Stromal cell of bone marrow (primary cell): ENCODE measurements around the gene ING2.
"Not testable (repeated sequence)": the region's sequence is repeated elsewhere in the genome, so short reads cannot be mapped to it uniquely, and the experiment has no call there.

Experiments used
- DNase-seq: peaks from one replicate; pipeline ENCODE4 v3.0.0-alpha.2; 2012; ENCODE audit warnings: low read depth

The ING2 gene

DNA sequence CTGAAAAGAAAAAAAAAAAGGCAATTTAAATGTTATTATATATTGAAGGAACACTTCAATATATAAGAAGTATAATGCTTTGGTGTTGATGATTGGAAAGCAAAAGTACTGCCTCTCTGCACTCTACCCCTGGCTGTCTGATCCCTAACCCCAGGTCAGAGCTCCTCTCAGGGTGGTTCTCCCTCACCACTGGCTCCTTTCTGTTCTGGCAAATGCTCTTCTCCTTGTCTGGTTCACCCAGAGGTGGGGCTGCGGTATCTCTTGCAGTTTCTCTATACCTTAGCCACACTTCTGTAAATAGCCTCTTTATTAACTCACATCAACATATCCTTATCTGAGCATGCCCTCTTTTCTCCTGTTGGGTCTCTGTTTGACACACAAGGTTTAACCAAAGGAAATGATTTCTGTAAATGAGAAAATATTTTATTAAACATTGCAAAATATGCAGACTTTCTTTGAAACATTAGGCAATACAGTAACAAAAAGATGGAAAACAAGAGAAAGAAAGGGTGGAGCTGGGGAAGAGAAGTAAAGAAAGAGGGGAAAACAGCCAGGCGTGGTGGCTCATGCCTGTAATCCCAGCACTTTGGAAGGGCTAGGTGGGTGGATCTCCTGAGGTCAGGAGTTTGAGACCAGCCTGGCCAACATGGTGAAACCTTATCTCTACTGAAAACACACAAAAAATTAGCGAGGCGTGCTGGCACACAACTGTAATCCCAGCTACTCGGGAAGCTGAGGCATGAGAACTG, 45.7 kb downstream of the ING2 start:
- no peak for DNase-seq

DNA sequence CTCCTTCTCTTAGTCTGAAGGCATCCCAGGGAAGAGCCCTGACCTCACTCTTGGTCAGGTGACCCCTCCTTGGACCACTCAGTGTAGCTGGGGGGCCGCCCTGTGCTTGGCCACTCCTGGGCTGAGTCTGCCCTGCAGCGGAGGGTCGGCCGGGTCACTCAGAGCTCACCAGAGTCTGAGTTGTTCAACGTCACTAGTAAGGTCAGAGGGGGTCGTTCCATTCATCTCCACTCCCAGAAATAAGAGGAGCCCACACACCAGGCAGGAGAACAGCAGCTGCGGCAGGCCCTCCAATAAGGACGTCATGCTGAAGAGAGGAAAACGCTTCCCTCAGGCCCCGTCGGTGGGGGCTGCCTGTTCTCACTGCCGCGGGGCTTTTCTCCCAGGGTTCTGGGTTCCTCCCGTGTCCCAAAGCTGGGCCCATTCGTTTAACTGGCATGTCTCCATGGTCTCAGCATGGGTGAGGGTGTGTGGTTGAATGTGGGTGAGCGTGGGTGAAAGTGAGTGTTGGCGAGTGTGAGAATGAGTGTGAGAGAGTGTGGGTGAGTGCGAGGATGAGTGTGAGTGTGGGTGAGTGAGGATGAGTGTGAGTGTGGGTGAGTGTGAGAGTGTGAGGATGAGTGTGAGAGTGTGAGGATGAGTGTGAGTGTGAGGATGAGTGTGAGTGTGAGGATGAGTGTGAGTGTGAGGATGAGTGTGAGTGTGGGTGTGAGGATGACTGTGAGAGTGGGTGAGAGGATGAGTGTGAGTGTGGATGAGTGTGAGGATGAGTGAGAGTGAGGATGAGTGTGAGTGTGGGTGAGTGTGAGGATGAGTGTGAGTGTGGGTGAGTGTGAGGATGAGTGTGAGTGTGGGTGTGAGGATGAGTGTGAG, 47.7 kb downstream of the ING2 start:
- DNase-seq = no peak

DNA sequence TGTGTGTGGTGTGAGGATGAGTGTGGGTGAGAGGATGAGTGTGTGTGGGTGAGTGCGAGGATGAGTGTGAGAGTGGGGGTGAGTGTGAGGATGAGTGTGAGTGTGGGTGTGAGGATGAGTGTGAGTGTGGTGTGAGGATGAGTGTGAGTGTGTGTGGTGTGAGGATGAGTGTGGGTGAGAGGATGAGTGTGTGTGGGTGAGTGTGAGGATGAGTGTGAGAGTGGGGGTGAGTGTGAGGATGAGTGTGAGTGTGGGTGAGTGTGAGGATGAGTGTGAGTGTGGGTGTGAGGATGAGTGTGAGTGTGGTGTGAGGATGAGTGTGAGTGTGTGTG, 48.3 kb downstream of the ING2 start:
- DNase-seq = not testable (repeated sequence)

DNA sequence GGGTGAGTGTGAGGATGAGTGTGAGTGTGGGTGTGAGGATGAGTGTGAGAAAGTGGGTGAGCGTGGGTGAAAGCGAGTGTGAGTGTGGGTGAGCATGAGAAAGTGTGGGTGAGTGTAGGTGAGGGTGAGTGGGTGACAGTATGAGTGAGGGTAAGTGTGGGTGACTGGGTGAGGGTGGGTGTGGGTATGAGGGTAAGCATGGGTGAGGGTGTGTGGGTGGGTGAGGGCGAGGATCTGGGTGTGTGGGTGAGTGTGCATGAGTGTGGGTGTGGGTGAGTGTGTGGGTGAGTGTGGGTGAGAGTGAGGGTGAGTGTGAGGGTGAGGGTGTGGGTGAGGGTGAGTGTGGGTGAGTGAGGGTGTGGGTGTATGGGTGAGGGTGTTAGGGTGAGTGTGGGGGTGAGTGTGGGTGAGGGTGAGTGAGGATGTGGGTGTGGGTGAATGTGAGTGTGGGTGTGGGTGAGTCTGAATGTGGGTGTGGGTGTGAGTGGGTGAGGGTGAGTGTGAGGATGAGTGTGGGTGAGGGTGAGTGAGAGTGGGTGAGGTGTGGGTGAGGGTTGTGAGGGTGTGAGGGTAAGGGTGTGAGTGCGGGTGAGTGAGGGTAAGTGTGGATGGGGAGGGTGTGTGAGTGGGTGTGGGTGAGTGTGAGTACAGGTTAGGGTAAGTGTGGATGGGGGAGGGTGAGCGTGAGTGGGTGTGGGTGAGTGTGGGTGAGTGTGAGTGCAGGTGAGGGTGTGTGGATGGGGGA, 48.9 kb downstream of the ING2 start:
- DNase-seq = no peak

DNA sequence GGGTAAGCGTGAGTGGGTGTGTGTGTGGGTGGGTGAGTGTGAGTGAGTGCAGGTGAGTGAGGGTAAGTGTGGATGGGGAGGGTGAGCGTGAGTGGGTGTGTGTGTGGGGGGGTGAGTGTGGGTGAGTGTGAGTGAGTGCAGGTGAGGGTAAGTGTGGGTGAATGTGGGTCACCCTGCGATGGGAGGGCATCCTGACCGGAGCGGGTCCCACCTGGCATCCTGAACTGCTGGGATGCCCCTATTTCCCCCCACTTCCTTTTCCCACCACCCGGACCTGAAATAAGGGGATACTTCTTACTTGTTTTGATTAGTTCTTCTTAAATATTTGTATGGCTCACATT, 49.5 kb downstream of the ING2 start:
- DNase-seq = no peak

DNA sequence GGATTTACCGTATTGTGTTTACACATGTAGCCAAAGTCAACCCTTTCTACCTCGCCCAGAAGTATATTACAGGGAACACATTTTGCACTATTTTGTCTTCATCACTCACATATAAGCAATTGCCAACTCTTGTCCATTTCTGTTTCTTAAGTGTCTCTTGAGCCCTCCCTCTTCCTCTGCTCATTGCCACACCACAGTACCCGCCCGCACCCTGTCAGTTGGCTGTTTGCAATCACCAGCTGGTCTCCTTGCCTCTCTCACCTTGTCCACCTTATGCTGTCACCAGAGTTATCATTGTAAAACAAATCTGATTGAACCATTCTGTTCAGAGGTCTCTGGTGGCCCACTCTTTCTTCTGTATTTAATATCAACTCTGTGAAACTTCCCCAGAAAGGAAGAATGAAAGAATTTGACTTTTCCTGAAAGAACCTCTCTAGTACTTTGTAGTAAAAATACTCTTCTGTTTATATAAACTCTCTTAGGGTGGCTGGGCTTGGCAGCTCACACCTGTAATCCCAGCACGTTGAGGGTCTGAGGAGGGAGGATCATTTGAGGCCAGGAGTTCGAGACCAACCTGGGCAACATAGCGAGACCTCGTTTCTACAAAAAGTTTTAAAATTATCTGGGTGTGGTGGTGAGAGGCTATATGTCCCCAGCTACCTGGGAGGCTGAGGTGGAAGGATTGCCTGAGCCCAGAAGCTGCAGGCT, 50.2 kb downstream of the ING2 start:
- no peak for DNase-seq

DNA sequence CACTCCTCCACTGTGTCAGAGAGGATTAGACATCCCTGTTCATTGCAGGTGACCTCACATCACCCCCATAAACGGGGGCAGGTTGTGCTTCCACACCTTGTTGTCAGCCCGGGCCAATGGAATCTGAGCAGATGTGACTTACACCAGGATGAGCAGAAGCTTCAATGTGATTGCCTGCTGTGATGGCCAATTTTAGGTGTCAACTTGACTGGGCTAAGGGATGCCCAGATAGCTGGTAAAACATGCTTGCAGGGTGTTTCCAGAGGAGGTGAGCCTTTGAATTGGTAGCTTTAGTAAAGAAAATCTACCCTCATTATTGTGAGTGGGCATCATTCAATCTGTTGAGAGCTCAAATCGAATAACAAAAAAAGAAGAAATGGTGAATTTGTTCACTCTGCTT, 52.1 kb downstream of the ING2 start:
- no peak for DNase-seq

DNA sequence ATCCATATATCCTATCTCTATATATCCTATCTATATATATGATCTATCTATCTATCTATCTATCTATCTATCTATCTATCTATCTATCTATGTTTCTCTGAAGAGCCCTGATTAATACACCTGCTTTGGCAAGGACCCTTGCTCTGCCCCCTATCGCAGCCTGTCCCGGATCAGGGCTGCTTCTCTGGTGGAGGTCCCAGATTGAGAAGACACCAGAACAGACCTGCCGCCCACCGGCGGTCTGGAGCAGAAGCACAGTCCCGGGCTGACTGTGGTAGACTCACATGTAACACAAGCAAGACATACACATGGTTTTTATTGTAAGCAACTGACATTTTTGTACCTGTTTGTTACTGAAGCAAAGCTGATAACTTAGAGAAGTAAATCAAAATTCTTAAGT, 52.8 kb downstream of the ING2 start:
- no peak for DNase-seq

DNA sequence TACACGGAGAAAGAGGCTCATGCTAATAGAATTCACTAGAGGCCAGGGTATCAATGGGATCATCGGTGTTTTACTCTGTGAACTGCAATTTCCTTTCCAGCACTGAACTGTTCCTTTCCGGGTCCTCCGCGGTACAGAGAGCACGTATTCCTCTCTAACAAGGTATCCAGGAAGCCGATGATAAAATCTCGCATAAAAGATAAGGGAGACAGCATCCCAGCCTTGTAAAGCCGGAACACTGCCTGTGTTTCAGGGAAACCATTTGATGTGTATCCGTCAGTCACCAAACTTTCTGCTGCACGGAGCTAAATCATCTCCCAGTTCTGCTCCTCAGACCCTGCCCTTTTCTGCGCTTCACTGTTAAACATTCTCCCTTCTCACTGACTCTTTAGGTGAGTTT, 54.0 kb downstream of the ING2 start:
- DNase-seq = no peak

DNA sequence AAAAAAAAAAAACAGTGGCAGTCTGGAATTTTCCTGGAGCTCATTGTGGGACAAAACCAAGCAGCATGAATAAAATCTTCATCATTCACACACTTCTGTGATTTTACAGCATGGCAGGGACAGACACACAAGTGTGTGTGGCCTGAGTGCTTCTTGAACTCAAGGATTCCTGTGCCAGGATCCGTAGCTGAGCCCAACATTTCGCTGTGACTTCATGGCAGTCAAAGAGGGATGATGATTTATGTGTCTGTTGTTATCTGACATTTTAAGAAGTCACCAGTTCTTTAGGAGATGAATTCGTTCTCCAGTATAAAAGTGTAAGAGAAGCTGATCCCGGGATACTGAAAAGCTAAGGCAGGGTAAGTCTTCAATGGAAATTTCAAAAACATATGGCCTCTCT, 57.0 kb downstream of the ING2 start:
- no peak for DNase-seq
